WTC11 (cell line): Measurements from ENCODE around the gene MRAP. TPM values are rescaled to one million over a fixed set of nuclear protein-coding genes. Genes with fewer than 3 reads are reported as not detected.

Source experiments
- ATAC-seq: fragments of 200-7000 bp; cut with Tn5 transposase; 2 replicates; pipeline ENCODE4 v1.10.0; 2021; ENCODE audit warnings: mild to moderate bottlenecking, moderate library complexity
- CTCF ChIA-PET: fragments of 300-600 bp; sonication (Branson Sonifier 250); formaldehyde crosslinking; loops from one replicate; lab custom pipeline; 2021; ENCODE audit warnings: antibody characterized with exemption; lab: Charles Lee
- POLR2A ChIA-PET: fragments of 350-600 bp; sonication (Branson Sonifier 250); formaldehyde crosslinking; loops from one replicate; lab custom pipeline; 2021; ENCODE audit warnings: antibody characterized with exemption; lab: Charles Lee
- DNase-seq: peaks from one replicate; pipeline ENCODE4 v3.0.0; 2021; ENCODE audit warnings: low spot score
- H3K27ac Mint-ChIP-seq: 2 replicates; pipeline ENCODE4 v1.8.0; 2021; ENCODE audit warnings: mixed read lengths
- H3K27me3 Mint-ChIP-seq: 2 replicates; pipeline ENCODE4 v1.8.0; 2021; ENCODE audit warnings: low read depth, mild to moderate bottlenecking, moderate library complexity, mixed read lengths
- H3K36me3 Mint-ChIP-seq: 2 replicates; pipeline ENCODE4 v1.8.0; 2021; ENCODE audit warnings: mixed read lengths
- H3K4me1 Mint-ChIP-seq: 2 replicates; pipeline ENCODE4 v1.8.0; 2022; ENCODE audit warnings: mixed read lengths
- H3K4me3 Mint-ChIP-seq: 2 replicates; pipeline ENCODE4 v1.8.0; 2021; ENCODE audit warnings: mild to moderate bottlenecking, moderate library complexity, mixed read lengths
- H3K9me3 Mint-ChIP-seq: 2 replicates; pipeline ENCODE4 v1.8.0; 2021; ENCODE audit warnings: mixed read lengths
- CBFB ChIP-seq: sonication (generic); formaldehyde crosslinking; IDR thresholded peaks from 2 replicates; pipeline ENCODE4 v1.8.1; 2022; ENCODE audit warnings: mild to moderate bottlenecking, low read depth, missing genetic modification reagents
- CDX4 ChIP-seq: fragments of 250-450 bp; sonication (Bioruptor Pico); IDR thresholded peaks from 2 replicates; pipeline ENCODE4 v1.9.0; 2021; ENCODE audit warnings: moderate library complexity, mild to moderate bottlenecking, inconsistent platforms, borderline replicate concordance
- ESRRA ChIP-seq: sonication (generic); formaldehyde crosslinking; IDR thresholded peaks from 2 replicates; pipeline ENCODE4 v1.8.1; 2022; ENCODE audit warnings: mild to moderate bottlenecking, missing genetic modification reagents, borderline replicate concordance
- FOXK1 ChIP-seq: sonication (generic); formaldehyde crosslinking; IDR thresholded peaks from 2 replicates; pipeline ENCODE4 v1.8.0; 2022; ENCODE audit warnings: mild to moderate bottlenecking, moderate library complexity, missing genetic modification reagents
- GRHL2 ChIP-seq: fragments of 250-450 bp; sonication (Bioruptor Pico); IDR thresholded peaks from 2 replicates; pipeline ENCODE4 v1.8.0; 2022; ENCODE audit warnings: mild to moderate bottlenecking, moderate library complexity; ENCODE audit not compliant: insufficient replicate concordance, severe bottlenecking
- RELA ChIP-seq: sonication (generic); formaldehyde crosslinking; IDR thresholded peaks from 2 replicates; pipeline ENCODE4 v1.8.1; 2022; ENCODE audit warnings: missing genetic modification reagents, mild to moderate bottlenecking, borderline replicate concordance
- SMAD3 ChIP-seq: sonication (generic); formaldehyde crosslinking; IDR thresholded peaks from 2 replicates; pipeline ENCODE4 v1.8.0; 2022; ENCODE audit warnings: missing genetic modification reagents, mild to moderate bottlenecking, borderline replicate concordance
- STAT6 ChIP-seq: sonication (generic); formaldehyde crosslinking; conservative IDR thresholded peaks from 2 replicates; pipeline ENCODE4 v1.8.1; 2023; ENCODE audit warnings: mild to moderate bottlenecking, low read depth, missing genetic modification reagents, moderate library complexity
- TEAD1 ChIP-seq: sonication (generic); formaldehyde crosslinking; IDR thresholded peaks from 2 replicates; pipeline ENCODE4 v1.8.0; 2022; ENCODE audit warnings: mild to moderate bottlenecking, missing genetic modification reagents
- USF2 ChIP-seq: sonication (generic); formaldehyde crosslinking; IDR thresholded peaks from 2 replicates; pipeline ENCODE4 v1.8.1; 2023; ENCODE audit warnings: mild to moderate bottlenecking, missing genetic modification reagents, moderate library complexity
- ZBTB43 ChIP-seq: sonication (generic); formaldehyde crosslinking; IDR thresholded peaks from 2 replicates; pipeline ENCODE4 v1.8.1; 2023; ENCODE audit warnings: mild to moderate bottlenecking, missing genetic modification reagents
- ZNF121 ChIP-seq: sonication (generic); formaldehyde crosslinking; IDR thresholded peaks from 2 replicates; pipeline ENCODE4 v1.8.0; 2023; ENCODE audit warnings: missing genetic modification reagents
- ZNF232 ChIP-seq: sonication (generic); formaldehyde crosslinking; IDR thresholded peaks from 2 replicates; pipeline ENCODE4 v1.8.0; 2022; ENCODE audit warnings: mild to moderate bottlenecking, missing genetic modification reagents
- ZNF317 ChIP-seq: sonication (generic); formaldehyde crosslinking; IDR thresholded peaks from 2 replicates; pipeline ENCODE4 v1.8.1; 2023; ENCODE audit warnings: low read depth, mild to moderate bottlenecking, moderate library complexity, missing genetic modification reagents, borderline replicate concordance
- ZNF396 ChIP-seq: fragments of 250-450 bp; sonication (Bioruptor Pico); IDR thresholded peaks from 2 replicates; pipeline ENCODE4 v1.8.0; 2021; ENCODE audit warnings: mild to moderate bottlenecking, moderate library complexity, borderline replicate concordance
- total RNA-seq: library from RNA; stranded (reverse); gene quantifications from 3 replicates; pipeline ENCODE4 v1.2.3, GENCODE V29; 2021
- TF ChIP-seq, protein P1 (sequence below): sonication (generic); formaldehyde crosslinking; IDR thresholded peaks from 2 replicates; pipeline ENCODE4 v1.8.0; 2023; ENCODE audit warnings: missing genetic modification reagents

MRAP gene
- total RNA-seq, 1 experiment from 2014 or later, result not detected

DNA sequence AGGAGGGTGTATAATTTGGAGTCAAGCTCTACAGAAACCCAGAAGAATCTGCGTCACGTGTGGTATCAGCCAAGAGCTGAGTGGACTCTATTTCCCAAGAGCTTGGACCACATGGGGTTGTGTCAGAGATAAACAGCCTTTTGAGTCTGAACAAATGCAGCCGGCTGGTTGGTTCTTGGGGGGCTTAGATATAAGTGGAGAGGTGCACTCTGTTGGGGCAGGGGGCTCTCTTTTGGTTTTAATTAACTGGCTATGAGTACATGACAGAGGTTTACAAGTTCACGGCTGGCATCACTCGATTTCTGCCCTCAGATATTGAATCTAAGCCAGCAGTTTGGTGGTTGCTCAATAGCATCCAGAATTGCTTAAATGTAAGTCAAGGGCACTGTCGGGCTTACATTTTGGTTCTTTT is 501 bp upstream of the MRAP start:
- POLR2A ChIA-PET, result no interaction called here
- DNase-seq (no peak), ATAC-seq (no peak)
- Mint-ChIP-seq H3K4me1 (no peaks in the 10 kb centered on the region), H3K36me3 (peaks cover 14% of the 10 kb centered on the region), H3K27ac (no peak overlapping the region), H3K9me3 (0 out of 2 replicates have a peak, but pooled peaks cover 11% of the 10 kb centered on the region), H3K4me3 (no peak overlapping the region), H3K27me3 (no peaks in the 10 kb centered on the region)
- TF ChIP-seq GRHL2 (CRISPR knock-in tag) (no peak), STAT6 (CRISPR knock-in tag) (no peak), FOXK1 (CRISPR knock-in tag) (no peak), RELA (CRISPR knock-in tag) (no peak), ZNF317 (CRISPR knock-in tag) (no peak)
- CTCF ChIA-PET, result no interaction called here

DNA sequence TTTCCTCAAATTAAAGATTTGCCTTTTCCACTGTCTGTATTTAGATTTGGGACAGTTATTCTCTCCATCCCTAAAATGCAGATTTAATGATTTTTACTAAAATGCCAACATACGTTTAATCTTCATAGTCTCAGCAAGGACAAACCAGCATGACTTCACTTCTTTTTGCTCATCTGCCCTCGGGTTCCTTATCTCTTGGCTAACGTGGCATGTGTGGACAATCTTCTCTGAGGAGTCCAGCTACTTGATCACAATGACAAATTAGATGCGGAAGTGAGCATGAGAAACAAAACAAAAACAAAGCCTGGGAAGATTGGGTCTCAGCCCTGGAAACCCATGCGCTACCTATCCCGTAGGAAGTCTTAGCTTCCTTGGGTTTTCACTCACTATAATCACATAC is 1.0 kb downstream of the MRAP start:
- Mint-ChIP-seq H3K27me3 (no peaks in the 10 kb centered on the region), H3K27ac (no peak overlapping the region), H3K36me3 (peaks cover 14% of the 10 kb centered on the region), H3K9me3 (0 out of 2 replicates have a peak, but pooled peaks cover 11% of the 10 kb centered on the region), H3K4me1 (no peaks in the 10 kb centered on the region), H3K4me3 (no peak overlapping the region)
- DNase-seq, result no peak
- ChIA-PET CTCF (no interaction called here), POLR2A (no interaction called here)
- ATAC-seq, result no peak
- TF ChIP-seq TEAD1 (CRISPR knock-in tag), result no peak
- no peak for TF ChIP-seq CDX4 (CRISPR knock-in tag)
- TF ChIP-seq ZNF396 (CRISPR knock-in tag), result no peak
- TF ChIP-seq USF2 (CRISPR knock-in tag), result no peak
- TF ChIP-seq SMAD3 (CRISPR knock-in tag), result no peak
- TF ChIP-seq RELA (CRISPR knock-in tag), result no peak
- TF ChIP-seq ZNF121 (CRISPR knock-in tag), result no peak
- TF ChIP-seq ZBTB43 (CRISPR knock-in tag), result no peak
- no peak for TF ChIP-seq ZNF232 (CRISPR knock-in tag)
- TF ChIP-seq GRHL2 (CRISPR knock-in tag), result no peak
- TF ChIP-seq, protein P1, sequence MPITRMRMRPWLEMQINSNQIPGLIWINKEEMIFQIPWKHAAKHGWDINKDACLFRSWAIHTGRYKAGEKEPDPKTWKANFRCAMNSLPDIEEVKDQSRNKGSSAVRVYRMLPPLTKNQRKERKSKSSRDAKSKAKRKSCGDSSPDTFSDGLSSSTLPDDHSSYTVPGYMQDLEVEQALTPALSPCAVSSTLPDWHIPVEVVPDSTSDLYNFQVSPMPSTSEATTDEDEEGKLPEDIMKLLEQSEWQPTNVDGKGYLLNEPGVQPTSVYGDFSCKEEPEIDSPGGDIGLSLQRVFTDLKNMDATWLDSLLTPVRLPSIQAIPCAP, result no peak
- no peak for TF ChIP-seq ESRRA (CRISPR knock-in tag)
- no peak for TF ChIP-seq CBFB (CRISPR knock-in tag)
